HepG2 (cell line): ENCODE measurements around the gene PRICKLE2. TPM values are rescaled to one million over a fixed set of nuclear protein-coding genes. Genes with fewer than 3 reads are reported as not detected.

Source experiments
- ATAC-seq: fragments of 200-7000 bp; cut with Tn5 transposase; 3 replicates; pipeline ENCODE4 v1.9.1; 2020; ENCODE audit warnings: mild to moderate bottlenecking, moderate library complexity
- BruUV-seq: library from RNA; stranded (reverse); fragments of 400-500 nt; replicated peaks from 2 replicates; lab custom pipeline; 2021; lab: Mats Ljungman, UMichigan
- CTCF ChIA-PET: fragments of 300-600 bp; formaldehyde crosslinking; extraction: SDS; loops from one replicate; lab custom pipeline; 2021; ENCODE audit warnings: low total read pairs, inconsistent platforms, low intra/inter-chr PET ratio; lab: Yijun Ruan, JAX
- POLR2A ChIA-PET: fragments of 350-600 bp; sonication (Branson Sonifier 250); formaldehyde crosslinking; loops from one replicate; lab custom pipeline; 2020; ENCODE audit warnings: antibody characterized with exemption, inconsistent platforms; lab: Yijun Ruan, JAX
- DNase-seq: peaks from one replicate; pipeline ENCODE4 v3.0.0-alpha.2; 2015; ENCODE audit warnings: low spot score
- FAIRE-seq: peaks from 3 replicates; lab custom pipeline; 2011; peaks lifted over from hg19 to GRCh38; lab: Jason Lieb, UNC
- H2AFZ ChIP-seq: one replicate; pipeline ENCODE4 v1.6.1; 2011; ENCODE audit warnings: low read length, inconsistent platforms
- H3K27ac ChIP-seq: fragments of 300-600 bp; 3 replicates; pipeline ENCODE4 v1.8.0; 2011; ENCODE audit warnings: mixed run types, mild to moderate bottlenecking, mixed read lengths, low read length, inconsistent platforms; ENCODE audit not compliant: insufficient read depth; ENCODE audit errors: extremely low read length
- H3K27me3 ChIP-seq, 2 experiments: fragments of 200-600 bp in 1 of 2; 2 replicates in 1 of 2; 3 replicates in 1 of 2; pipeline versions ENCODE4 v1.6.0 to v1.8.0; 2011; ENCODE audit warnings: low read length in 2 of 2, mild to moderate bottlenecking in 2 of 2, moderate library complexity in 2 of 2, inconsistent platforms in 1 of 2; ENCODE audit not compliant: insufficient read depth in 2 of 2, control insufficient read depth in 1 of 2
- H3K36me3 ChIP-seq, 2 experiments: fragments of 200-600 bp in 1 of 2; replicated peaks in 1 of 2; 2 replicates in 1 of 2; 3 replicates in 1 of 2; pipeline versions ENCODE4 v1.5.1 to v1.8.0; 2011; ENCODE audit warnings: low read length in 2 of 2, inconsistent platforms in 1 of 2; ENCODE audit not compliant: insufficient read depth in 2 of 2, control insufficient read depth in 1 of 2
- H3K4me1 ChIP-seq: 2 replicates; pipeline ENCODE4 v1.5.1; 2012; ENCODE audit warnings: low read length, inconsistent platforms; ENCODE audit not compliant: insufficient read depth
- H3K4me2 ChIP-seq: 2 replicates; pipeline ENCODE4 v1.6.0; 2011; ENCODE audit warnings: low read depth, low read length, inconsistent platforms
- H3K4me3 ChIP-seq, 3 experiments: fragments of 200-600 bp in 1 of 3; sonication (generic), shearing (Covaris generic) in 1 of 3; replicated peaks in 1 of 3; 2 replicates each; pipeline ENCODE4 v1.5.1; 2011 to 2016; ENCODE audit warnings: low read length in 3 of 3, inconsistent platforms in 2 of 3, low read depth in 2 of 3, mild to moderate bottlenecking in 2 of 3, control low read depth in 1 of 3, mixed read lengths in 1 of 3; ENCODE audit not compliant: insufficient read depth in 1 of 3
- H3K79me2 ChIP-seq: one replicate; pipeline ENCODE4 v1.6.1; 2011; ENCODE audit warnings: low read length, inconsistent platforms; ENCODE audit not compliant: insufficient read depth
- H3K9ac ChIP-seq: 2 replicates; pipeline ENCODE4 v1.6.0; 2011; ENCODE audit warnings: mild to moderate bottlenecking, low read depth, low read length, inconsistent platforms; ENCODE audit not compliant: insufficient read depth
- H3K9me3 ChIP-seq: 2 replicates; pipeline ENCODE4 v1.5.1; 2012; ENCODE audit warnings: mild to moderate bottlenecking, low read length
- H4K20me1 ChIP-seq: 2 replicates; pipeline ENCODE4 v1.6.0; 2011; ENCODE audit warnings: inconsistent platforms, mild to moderate bottlenecking, low read length, moderate library complexity; ENCODE audit not compliant: insufficient read depth
- HMGA1 ChIP-seq: sonication (generic); formaldehyde crosslinking; conservative IDR thresholded peaks from 2 replicates; pipeline ENCODE4 v1.4.0; 2020; ENCODE audit warnings: missing genetic modification reagents
- MXI1 ChIP-seq: IDR thresholded peaks from 3 replicates; pipeline ENCODE4 v1.6.1; 2012; ENCODE audit warnings: low read depth, low read length, inconsistent platforms, borderline replicate concordance
- NFKBIZ ChIP-seq: IDR thresholded peaks from 2 replicates; pipeline ENCODE4 v1.6.1; 2018; ENCODE audit warnings: missing genetic modification reagents, missing compliant biosample characterization
- POLR2A ChIP-seq, 2 experiments: IDR thresholded peaks; 2 replicates each; pipeline ENCODE4 v1.6.1; 2011; ENCODE audit warnings: low read depth in 2 of 2, low read length in 2 of 2, mild to moderate bottlenecking in 1 of 2, moderate library complexity in 1 of 2; ENCODE audit not compliant: insufficient read depth in 1 of 2
- ZBTB26 ChIP-seq: IDR thresholded peaks from 2 replicates; pipeline ENCODE4 v1.6.1; 2016; ENCODE audit warnings: missing compliant biosample characterization, missing genetic modification reagents, borderline replicate concordance
- ZBTB8A ChIP-seq: sonication (generic); formaldehyde crosslinking; IDR thresholded peaks from 2 replicates; pipeline ENCODE4 v1.4.0; 2020; ENCODE audit warnings: mild to moderate bottlenecking, low read depth, missing genetic modification reagents, borderline replicate concordance
- ZNF253 ChIP-seq: sonication (generic); formaldehyde crosslinking; IDR thresholded peaks from 2 replicates; pipeline ENCODE4 v1.8.0; 2022; ENCODE audit warnings: mild to moderate bottlenecking, missing genetic modification reagents, borderline replicate concordance
- ZNF34 ChIP-seq: sonication (generic); formaldehyde crosslinking; IDR thresholded peaks from 2 replicates; pipeline ENCODE4 v1.4.0; 2020; ENCODE audit warnings: mild to moderate bottlenecking, missing genetic modification reagents, borderline replicate concordance
- ZNF773 ChIP-seq: sonication (generic); formaldehyde crosslinking; IDR thresholded peaks from 2 replicates; pipeline ENCODE4 v1.4.0; 2020; ENCODE audit warnings: missing genetic modification reagents, borderline replicate concordance
- WGBS: methylation state at CpG from one replicate; pipeline ENCODE4 v1.1.6; 2017; ENCODE audit warnings: low lambda C conversion rate; 5-methylcytosine and 5-hydroxymethylcytosine counted together
- in situ Hi-C: cut with HindIII; loops from 2 replicates; pipeline ENCODE4 v1.10.0; 2017; ENCODE audit warnings: low pct_unique_long_range_greater_than_20kb; ENCODE audit not compliant: extremely low pct_ligation_motif_present
- intact Hi-C: fragments of 100-400 bp; cut with micrococcal nuclease; formaldehyde crosslinking; loops from one replicate; pipeline ENCODE4 v1.10.0; 2022; ENCODE audit not compliant: unreplicated experiment
- polyA plus RNA-seq, 8 experiments: library from polyadenylated mRNA; depleted of rRNA in 3 of 8; stranded (reverse) in 7 of 8; unstranded in 1 of 8; fragments of >200 nt; fragmentation: Illumina TruSeq in 4 of 8; extraction: Trizol in 4 of 8; gene quantifications; 2 replicates each; pipeline versions ENCODE4 v1.2.1 to v1.2.3, GENCODE V29; 2011 to 2016; ENCODE audit warnings: low read depth in 4 of 8, missing spikeins in 1 of 8, mixed read lengths in 1 of 8; ENCODE audit not compliant: insufficient read depth in 1 of 8
- total RNA-seq, 5 experiments: library from RNA; depleted of rRNA; stranded (reverse); fragments of >200 nt; fragmentation: Illumina TruSeq; extraction: Trizol; gene quantifications; 2 replicates each; pipeline ENCODE4 v1.2.3, GENCODE V29; 2016; ENCODE audit warnings: low read depth in 1 of 5
- TF ChIP-seq, protein P1 (sequence below): sonication (generic); formaldehyde crosslinking; IDR thresholded peaks from 2 replicates; pipeline ENCODE4 v1.4.0; 2020; ENCODE audit warnings: mild to moderate bottlenecking, missing genetic modification reagents
- TF ChIP-seq, protein P2 (sequence below): sonication (generic); formaldehyde crosslinking; IDR thresholded peaks from 2 replicates; pipeline ENCODE4 v1.4.0; 2020; ENCODE audit warnings: missing genetic modification reagents, borderline replicate concordance

The PRICKLE2 gene
- total and polyA plus RNA-seq, 2 of the 13 experiments (the other 11 are each of a cell fraction or from before 2014, with no cell fraction given) = 0.01 to 0.07 TPM

GRCh38 chr3:64064804-64065203, 160.5 kb downstream of the PRICKLE2 start:
- Histone ChIP-seq H3K27me3 (no peaks in the 10 kb centered on the region; a peak in 1 of 5 replicates), H3K79me2 (no peaks in the 10 kb centered on the region), H3K9me3 (no peaks in the 10 kb centered on the region), H3K27ac (no peak overlapping the region), H2AFZ (no peak overlapping the region), H4K20me1 (no peaks in the 10 kb centered on the region), H3K9ac (no peak overlapping the region), H3K4me1 (no peaks in the 10 kb centered on the region), H3K36me3 (no peaks in the 10 kb centered on the region), H3K4me3 (no peak overlapping the region), H3K4me2 (no peak overlapping the region)
- DNase-seq (no peak), ATAC-seq (no peak), FAIRE-seq (no peak)
- in situ Hi-C loops (no loop called here), intact Hi-C loops (no loop called here)
- TF ChIP-seq ZNF773 (CRISPR knock-in tag) = no peak
- TF ChIP-seq MXI1 = no peak
- TF ChIP-seq ZBTB8A (CRISPR knock-in tag) = no peak
- TF ChIP-seq ZNF34 (CRISPR knock-in tag) = no peak
- TF ChIP-seq ZNF253 (CRISPR knock-in tag) = no peak
- TF ChIP-seq, protein P1, sequence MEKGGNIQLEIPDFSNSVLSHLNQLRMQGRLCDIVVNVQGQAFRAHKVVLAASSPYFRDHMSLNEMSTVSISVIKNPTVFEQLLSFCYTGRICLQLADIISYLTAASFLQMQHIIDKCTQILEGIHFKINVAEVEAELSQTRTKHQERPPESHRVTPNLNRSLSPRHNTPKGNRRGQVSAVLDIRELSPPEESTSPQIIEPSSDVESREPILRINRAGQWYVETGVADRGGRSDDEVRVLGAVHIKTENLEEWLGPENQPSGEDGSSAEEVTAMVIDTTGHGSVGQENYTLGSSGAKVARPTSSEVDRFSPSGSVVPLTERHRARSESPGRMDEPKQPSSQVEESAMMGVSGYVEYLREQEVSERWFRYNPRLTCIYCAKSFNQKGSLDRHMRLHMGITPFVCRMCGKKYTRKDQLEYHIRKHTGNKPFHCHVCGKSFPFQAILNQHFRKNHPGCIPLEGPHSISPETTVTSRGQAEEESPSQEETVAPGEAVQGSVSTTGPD = no peak
- no peak for TF ChIP-seq ZBTB26 (CRISPR knock-in tag)
- TF ChIP-seq NFKBIZ = no peak
- no peak for TF ChIP-seq HMGA1 (CRISPR knock-in tag)
- no peak for TF ChIP-seq POLR2A (IDR thresholded peaks at IDR 0.05; ENCODE audit: insufficient read depth in 1 of 2, low read depth in 2 of 2, low read length in 2 of 2)
- TF ChIP-seq, protein P2, sequence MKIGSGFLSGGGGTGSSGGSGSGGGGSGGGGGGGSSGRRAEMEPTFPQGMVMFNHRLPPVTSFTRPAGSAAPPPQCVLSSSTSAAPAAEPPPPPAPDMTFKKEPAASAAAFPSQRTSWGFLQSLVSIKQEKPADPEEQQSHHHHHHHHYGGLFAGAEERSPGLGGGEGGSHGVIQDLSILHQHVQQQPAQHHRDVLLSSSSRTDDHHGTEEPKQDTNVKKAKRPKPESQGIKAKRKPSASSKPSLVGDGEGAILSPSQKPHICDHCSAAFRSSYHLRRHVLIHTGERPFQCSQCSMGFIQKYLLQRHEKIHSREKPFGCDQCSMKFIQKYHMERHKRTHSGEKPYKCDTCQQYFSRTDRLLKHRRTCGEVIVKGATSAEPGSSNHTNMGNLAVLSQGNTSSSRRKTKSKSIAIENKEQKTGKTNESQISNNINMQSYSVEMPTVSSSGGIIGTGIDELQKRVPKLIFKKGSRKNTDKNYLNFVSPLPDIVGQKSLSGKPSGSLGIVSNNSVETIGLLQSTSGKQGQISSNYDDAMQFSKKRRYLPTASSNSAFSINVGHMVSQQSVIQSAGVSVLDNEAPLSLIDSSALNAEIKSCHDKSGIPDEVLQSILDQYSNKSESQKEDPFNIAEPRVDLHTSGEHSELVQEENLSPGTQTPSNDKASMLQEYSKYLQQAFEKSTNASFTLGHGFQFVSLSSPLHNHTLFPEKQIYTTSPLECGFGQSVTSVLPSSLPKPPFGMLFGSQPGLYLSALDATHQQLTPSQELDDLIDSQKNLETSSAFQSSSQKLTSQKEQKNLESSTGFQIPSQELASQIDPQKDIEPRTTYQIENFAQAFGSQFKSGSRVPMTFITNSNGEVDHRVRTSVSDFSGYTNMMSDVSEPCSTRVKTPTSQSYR (CRISPR knock-in tag) = no peak
- ChIA-PET POLR2A (no interaction called here), CTCF (no interaction called here)
- 15% methylated on average over 2 of the region's 2 CpGs for WGBS
- no TSS peak for BruUV-seq
